ENCODE measurements around the gene CHL1.

The CHL1 gene

DNA sequence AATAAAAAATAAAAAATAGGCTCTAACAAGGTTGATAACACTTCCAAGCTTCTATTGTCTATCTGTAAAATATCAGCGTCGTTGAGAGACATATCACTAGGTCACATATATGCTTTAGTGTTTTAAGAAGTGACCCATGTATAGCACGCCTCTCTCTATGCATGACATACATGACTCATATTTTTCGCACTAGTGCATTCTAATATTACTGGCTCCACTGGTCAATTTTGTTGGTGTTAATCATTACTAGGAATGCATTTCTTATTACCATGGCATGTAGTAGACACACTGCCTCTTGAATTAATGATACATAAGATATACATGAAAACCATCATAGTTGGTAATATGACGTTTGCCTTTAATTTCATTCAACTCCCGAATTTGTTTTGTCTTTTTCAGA is 203.1 kb downstream of the CHL1 start:
- no peak for DNase-seq (ENCODE audit: low read depth in 4 of 4, low spot score in 1 of 4)

DNA sequence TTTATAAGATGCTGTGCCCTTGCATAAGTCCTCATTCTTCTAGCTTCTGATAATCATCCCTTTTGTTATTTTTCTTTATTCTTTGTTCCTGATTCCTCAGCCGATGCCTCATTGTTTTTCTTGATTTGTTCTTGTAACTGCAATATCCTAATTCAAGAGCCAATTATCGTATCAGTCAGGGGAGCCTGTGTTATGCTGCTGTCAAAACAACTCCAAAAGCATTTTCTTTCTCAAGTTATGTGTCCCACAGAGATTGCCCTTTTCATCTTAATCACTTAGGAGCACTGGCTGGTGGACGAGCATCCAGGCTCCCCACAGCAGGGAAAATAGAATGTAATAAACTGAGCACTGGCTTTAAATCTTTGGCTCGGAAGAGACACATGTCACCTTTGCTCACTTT is 207.3 kb downstream of the CHL1 start:
- DNase-seq (ENCODE audit: low read depth in 4 of 4, low spot score in 1 of 4) = no peak

- no peak for DNase-seq (ENCODE audit: low read depth in 4 of 4, low spot score in 1 of 4)
These were observed 212.4 kb downstream of the CHL1 start for GRCh38 chr3:409011-409410.

DNA sequence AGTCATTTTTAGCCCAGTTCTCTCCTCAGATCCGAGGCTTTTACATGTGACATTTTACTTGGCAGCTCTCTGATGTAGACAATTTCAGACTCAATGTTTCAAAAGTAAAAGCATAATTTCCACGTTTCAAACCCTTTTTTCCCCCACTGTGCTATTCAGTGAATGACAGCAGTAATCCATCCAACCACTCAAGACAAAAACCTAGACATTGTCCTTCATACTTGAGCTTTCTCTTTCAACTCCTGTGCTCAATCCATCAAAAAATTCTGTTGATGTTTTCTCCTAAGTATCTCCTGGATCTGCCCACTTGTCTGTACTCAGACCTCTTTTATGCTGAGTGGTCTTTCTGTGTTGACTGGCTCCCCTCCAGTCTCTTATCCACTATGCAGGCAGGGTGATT is 214.7 kb downstream of the CHL1 start:
- DNase-seq (ENCODE audit: low read depth in 4 of 4, low spot score in 1 of 4) = no peak

DNA sequence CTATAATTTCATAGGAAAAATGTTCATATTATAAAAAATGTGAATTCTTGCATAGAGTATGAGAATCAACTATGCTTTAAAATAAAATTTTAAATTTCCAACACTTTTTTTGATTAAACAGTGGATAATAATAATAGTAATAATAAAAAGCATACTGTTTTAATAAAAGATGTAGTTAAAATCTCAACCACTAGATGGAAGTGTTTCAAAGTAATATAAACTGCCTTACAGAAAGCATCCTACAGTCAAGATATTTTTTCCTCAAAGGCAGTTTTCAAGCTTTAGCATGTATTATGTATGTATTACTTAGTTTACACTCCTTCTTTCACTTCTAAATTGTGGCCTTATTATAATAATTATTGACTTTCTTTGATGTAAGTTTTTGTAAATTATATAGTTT is 217.5 kb downstream of the CHL1 start:
- no peak for DNase-seq (ENCODE audit: low read depth in 4 of 4, low spot score in 1 of 4)

GRCh38 chr3:418239-418929 is 221.8 kb downstream of the CHL1 start:
- DNase-seq (ENCODE audit: low read depth in 4 of 4, low spot score in 1 of 4) = no peak

- DNase-seq (ENCODE audit: low read depth in 4 of 4, low spot score in 1 of 4) = no peak
These were observed 224.0 kb downstream of the CHL1 start for GRCh38 chr3:420584-420983.

GRCh38 chr3:425079-425478 is 228.5 kb downstream of the CHL1 start:
- DNase-seq (ENCODE audit: low read depth in 4 of 4, low spot score in 1 of 4) = no peak

- DNase-seq (ENCODE audit: low read depth in 4 of 4, low spot score in 1 of 4) = no peak
These were observed 229.5 kb downstream of the CHL1 start for GRCh38 chr3:426072-426471.

- DNase-seq (ENCODE audit: low read depth in 4 of 4, low spot score in 1 of 4) = no peak
These were observed 230.6 kb downstream of the CHL1 start for GRCh38 chr3:427128-427527.

DNA sequence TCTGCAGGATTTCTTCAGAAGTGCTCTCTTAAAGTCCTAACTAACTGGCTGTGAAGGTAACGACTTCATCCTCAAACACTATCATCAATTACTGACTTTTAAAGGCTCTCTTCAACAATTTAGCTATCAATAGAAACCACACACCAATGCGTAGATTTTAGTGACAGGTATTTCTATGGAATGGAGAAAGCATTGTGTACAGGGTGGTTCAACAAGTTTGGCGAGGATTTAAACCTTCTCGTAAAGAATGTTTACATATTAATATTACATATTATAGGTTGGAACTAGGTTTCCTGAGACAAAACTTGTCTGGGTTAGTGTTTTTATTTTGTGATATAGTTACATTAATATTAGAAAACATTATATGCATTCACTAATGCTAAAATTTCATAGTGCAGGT is 233.6 kb downstream of the CHL1 start:
- no peak for DNase-seq (ENCODE audit: low read depth in 4 of 4, low spot score in 1 of 4)

DNA sequence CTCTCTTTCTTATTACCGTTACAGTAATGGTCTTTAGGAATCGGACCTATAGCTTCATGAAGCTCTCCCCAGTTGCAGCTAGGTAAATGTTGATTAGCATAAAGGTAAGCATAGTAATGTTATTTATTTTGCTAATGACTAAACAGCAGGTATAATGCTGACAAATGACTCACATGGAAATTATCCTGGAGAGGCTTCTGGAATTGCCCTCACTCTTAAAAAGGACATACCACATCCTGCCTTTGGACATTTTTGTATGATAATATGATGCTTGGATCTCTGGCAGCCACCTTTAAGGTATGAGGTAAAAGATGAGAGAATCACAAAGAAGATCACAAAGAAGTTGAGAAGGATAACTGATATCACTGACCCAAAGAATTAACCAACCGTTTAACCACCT is 238.6 kb downstream of the CHL1 start:
- no peak for DNase-seq (ENCODE audit: low read depth in 4 of 4, low spot score in 1 of 4)

- no peak for DNase-seq (ENCODE audit: low read depth in 4 of 4, low spot score in 1 of 4)
These were observed 239.5 kb downstream of the CHL1 start for GRCh38 chr3:436053-436452.

GRCh38 chr3:440826-441225 is 244.3 kb downstream of the CHL1 start:
- DNase-seq (ENCODE audit: low read depth in 4 of 4, low spot score in 1 of 4) = no peak

DNA sequence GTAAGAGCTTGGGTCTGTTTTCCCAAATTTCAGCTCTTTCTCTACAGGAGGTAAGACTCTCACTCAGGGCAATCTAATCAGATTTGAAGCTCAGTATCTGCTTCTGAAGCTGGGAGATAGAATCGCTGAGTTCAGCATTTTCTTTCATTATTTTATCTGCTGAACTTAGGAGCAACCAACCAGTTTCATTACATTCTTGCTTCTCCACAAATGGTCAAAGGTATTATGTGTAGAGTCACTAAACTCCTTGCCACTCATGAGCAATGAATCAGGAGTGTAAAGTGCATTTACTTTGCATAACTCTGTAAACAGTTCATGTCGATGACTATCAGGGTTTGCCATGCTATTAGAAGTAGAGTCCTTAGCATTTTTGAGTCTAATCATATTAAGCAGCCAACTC is 249.4 kb downstream of the CHL1 start:
- DNase-seq (ENCODE audit: low read depth in 4 of 4, low spot score in 1 of 4) = no peak

DNA sequence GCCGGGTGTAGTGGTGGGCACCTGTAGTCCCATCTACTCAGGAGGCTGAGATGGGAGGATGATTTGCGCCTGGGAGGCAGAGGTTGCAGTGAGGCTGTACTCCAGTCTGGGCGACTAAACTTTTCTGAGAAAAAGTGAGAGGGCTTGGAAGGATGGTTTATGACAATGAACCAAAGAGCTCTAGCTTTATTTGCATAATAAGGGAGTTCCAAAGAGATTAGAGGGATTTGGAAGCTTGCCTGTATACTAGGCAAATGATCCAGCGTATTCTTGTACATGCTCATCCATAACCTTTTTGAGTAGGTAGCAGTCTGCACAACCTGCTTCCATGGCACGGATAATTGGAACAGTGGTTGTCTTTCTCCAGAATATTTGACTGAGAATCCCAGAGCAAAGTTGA is 251.1 kb downstream of the CHL1 start:
- no peak for DNase-seq (ENCODE audit: low read depth in 4 of 4, low spot score in 1 of 4)

- DNase-seq (ENCODE audit: low read depth in 4 of 4, low spot score in 1 of 4) = no peak
These were observed 253.1 kb downstream of the CHL1 start for GRCh38 chr3:449711-450110.

GRCh38 chr3:452221-452620 is 255.7 kb downstream of the CHL1 start:
- DNase-seq (ENCODE audit: low read depth in 4 of 4, low spot score in 1 of 4) = no peak

DNA sequence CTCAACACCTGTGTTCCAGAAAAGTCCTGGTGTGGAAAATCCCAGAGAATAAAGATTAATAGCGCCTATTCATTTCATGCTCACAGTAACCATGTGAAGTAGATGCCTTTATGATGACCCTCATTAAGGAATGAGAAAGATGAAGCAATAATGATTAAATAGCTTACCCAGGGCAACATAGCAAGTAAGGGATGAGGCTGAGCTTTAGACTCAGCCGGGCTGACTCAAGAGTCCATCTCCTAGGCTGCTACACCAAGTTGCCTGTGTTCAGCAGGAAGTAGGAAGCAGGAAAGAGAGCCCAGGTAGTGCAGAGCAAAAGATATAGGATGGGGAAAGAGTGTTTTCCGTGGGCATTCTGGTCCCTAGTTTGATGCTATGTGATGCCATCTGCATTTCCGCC is 256.5 kb downstream of the CHL1 start:
- DNase-seq (ENCODE audit: low read depth in 4 of 4, low spot score in 1 of 4) = no peak

DNA sequence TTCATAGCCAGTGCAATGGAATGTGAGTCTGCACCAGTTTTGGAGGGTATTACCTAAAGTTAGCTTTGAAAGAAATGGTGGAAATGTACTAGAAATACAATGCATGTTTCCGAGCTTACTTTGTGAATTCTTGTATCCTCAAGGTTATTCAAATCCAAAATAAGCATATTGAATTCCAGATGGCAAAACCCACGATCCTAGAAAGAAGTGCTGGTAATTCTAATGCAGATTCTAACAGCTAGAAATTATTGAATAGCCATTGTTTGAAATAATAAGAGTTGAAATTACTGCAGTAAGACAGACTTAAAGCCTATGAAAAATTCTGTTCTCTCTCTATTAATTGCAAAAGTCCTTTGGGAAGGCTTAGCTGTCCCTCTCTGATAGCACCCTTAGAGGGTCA is 258.4 kb downstream of the CHL1 start:
- no peak for DNase-seq (ENCODE audit: low read depth in 4 of 4, low spot score in 1 of 4)

GRCh38 chr3:458124-458523 is 261.6 kb downstream of the CHL1 start:
- DNase-seq (ENCODE audit: low read depth in 4 of 4, low spot score in 1 of 4) = no peak

- no peak for DNase-seq (ENCODE audit: low read depth in 4 of 4, low spot score in 1 of 4)
These were observed 262.2 kb downstream of the CHL1 start for GRCh38 chr3:458653-459310.

Data from stimulated activated CD4-positive, alpha-beta T cell treated with anti-CD3 and anti-CD28 coated beads, Interleukin-1b, Interleukin-23, amount 100 ng/mL, for 24 hours (primary cell).